HEK293T (cell line): ENCODE data around the gene PTGR2.

ENCODE experiments used
- CTCF ChIA-PET: fragments of 350-600 bp; formaldehyde crosslinking; extraction: SDS; loops from one replicate; lab custom pipeline; 2021; ENCODE audit warnings: antibody characterized with exemption, inconsistent platforms; lab: Yijun Ruan, JAX
- POLR2A ChIA-PET: fragments of 350-600 bp; formaldehyde crosslinking; extraction: SDS; loops from one replicate; lab custom pipeline; 2020; ENCODE audit warnings: antibody characterized with exemption, inconsistent platforms; lab: Yijun Ruan, JAX
- DNase-seq: peaks from one replicate; pipeline ENCODE4 v3.0.0; 2012; ENCODE audit warnings: mixed read lengths; ENCODE audit errors: extremely low spot score
- BHLHE40 ChIP-seq: fragments of 450-650 bp; IDR thresholded peaks from 2 replicates; pipeline ENCODE4 v1.6.1; 2016; ENCODE audit warnings: mild to moderate bottlenecking, moderate library complexity, borderline replicate concordance
- CTBP1 ChIP-seq: fragments of 450-650 bp; IDR thresholded peaks from 2 replicates; pipeline ENCODE4 v1.6.1; 2016; ENCODE audit warnings: borderline replicate concordance
- ELF4 ChIP-seq: fragments of 450-650 bp; IDR thresholded peaks from 2 replicates; pipeline ENCODE4 v1.6.1; 2017; ENCODE audit warnings: antibody characterized with exemption
- FOXA1 ChIP-seq: fragments of 450-650 bp; IDR thresholded peaks from 2 replicates; pipeline ENCODE4 v1.6.1; 2016; ENCODE audit warnings: mild to moderate bottlenecking
- FOXK2 ChIP-seq: fragments of 450-650 bp; IDR thresholded peaks from 2 replicates; pipeline ENCODE4 v1.6.1; 2016; ENCODE audit warnings: mild to moderate bottlenecking
- FOXM1 ChIP-seq: fragments of 450-650 bp; IDR thresholded peaks from 2 replicates; pipeline ENCODE4 v1.6.1; 2017; ENCODE audit warnings: mild to moderate bottlenecking, borderline replicate concordance
- HDGF ChIP-seq: fragments of 450-650 bp; IDR thresholded peaks from 2 replicates; pipeline ENCODE4 v1.6.1; 2017; ENCODE audit warnings: antibody characterized with exemption, borderline replicate concordance
- L3MBTL2 ChIP-seq: fragments of 450-650 bp; conservative IDR thresholded peaks from 2 replicates; pipeline ENCODE4 v1.6.1; 2016; ENCODE audit warnings: mild to moderate bottlenecking
- LEF1 ChIP-seq: fragments of 450-650 bp; IDR thresholded peaks from 2 replicates; pipeline ENCODE4 v1.6.1; 2017; ENCODE audit warnings: mild to moderate bottlenecking, borderline replicate concordance
- NFRKB ChIP-seq: fragments of 450-650 bp; IDR thresholded peaks from 2 replicates; pipeline ENCODE4 v1.6.1; 2016; ENCODE audit warnings: mild to moderate bottlenecking, moderate library complexity
- SP1 ChIP-seq: fragments of 450-650 bp; IDR thresholded peaks from 2 replicates; pipeline ENCODE4 v1.6.1; 2017
- SUZ12 ChIP-seq: fragments of 450-650 bp; IDR thresholded peaks from 2 replicates; pipeline ENCODE4 v1.6.1; 2016; ENCODE audit warnings: mild to moderate bottlenecking
- TARDBP ChIP-seq: fragments of 450-650 bp; IDR thresholded peaks from 2 replicates; pipeline ENCODE4 v1.6.1; 2016
- ZNF384 ChIP-seq: fragments of 450-650 bp; IDR thresholded peaks from 2 replicates; pipeline ENCODE4 v1.6.1; 2016
- TF ChIP-seq, protein P1 (sequence below): fragments of 450-650 bp; IDR thresholded peaks from 2 replicates; pipeline ENCODE4 v1.6.1; 2016

PTGR2 gene

GRCh38 chr14:73810478-73811163, 41.0 kb upstream of the PTGR2 start:
- no peak for DNase-seq
- no peak for TF ChIP-seq L3MBTL2
- CTCF ChIA-PET = interaction anchor here (1.8 kb wide), 1 partner anchor 9 kb away, joined by 3 read pairs; no protein-coding TSS in a partner anchor
- POLR2A ChIA-PET = no interaction called here

DNA sequence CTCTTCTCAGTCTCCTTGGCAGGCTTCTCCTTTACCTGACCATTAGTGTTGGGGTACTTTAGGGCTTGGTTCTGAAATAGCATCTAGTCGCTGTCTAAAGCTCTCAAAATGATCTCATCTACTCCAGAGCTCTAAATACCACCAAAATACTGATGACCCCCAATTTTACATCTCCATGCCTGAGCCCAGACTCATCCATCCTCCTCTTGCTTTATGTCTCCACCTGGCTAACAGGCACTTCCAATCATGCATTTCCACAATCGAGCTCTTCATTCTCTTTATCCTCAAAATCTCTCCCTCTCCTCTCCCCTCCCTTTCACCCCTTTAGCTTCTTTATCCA, 40.5 kb upstream of the PTGR2 start:
- ChIA-PET CTCF (no interaction called here), POLR2A (no interaction called here)
- TF ChIP-seq NFRKB = no peak
- no peak for TF ChIP-seq FOXA1
- no peak for TF ChIP-seq ZNF384
- no peak for TF ChIP-seq SUZ12
- no peak for TF ChIP-seq TARDBP
- DNase-seq = no peak

DNA sequence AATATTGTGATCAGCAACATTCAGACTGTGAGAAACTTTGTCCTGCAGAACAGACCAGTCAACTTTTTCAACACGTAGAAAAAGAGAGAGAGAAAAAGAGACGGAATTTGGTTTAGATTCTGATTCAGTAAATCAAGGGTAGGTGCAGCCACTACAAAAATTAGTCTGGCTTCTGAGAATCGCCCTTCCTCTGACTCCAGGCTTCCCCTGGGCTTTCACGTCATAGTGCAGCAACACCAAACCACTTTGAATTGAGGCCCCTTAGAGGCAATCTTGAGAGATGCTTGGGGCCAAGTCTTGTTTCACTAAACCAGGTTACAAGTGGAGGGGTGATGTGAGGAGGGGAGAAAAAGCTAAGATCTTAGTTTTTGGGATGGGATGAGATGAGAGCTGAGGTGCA, 37.5 kb upstream of the PTGR2 start:
- POLR2A ChIA-PET = no interaction called here
- CTCF ChIA-PET = no interaction called here
- TF ChIP-seq NFRKB = no peak
- no peak for TF ChIP-seq TARDBP
- DNase-seq = no peak

DNA sequence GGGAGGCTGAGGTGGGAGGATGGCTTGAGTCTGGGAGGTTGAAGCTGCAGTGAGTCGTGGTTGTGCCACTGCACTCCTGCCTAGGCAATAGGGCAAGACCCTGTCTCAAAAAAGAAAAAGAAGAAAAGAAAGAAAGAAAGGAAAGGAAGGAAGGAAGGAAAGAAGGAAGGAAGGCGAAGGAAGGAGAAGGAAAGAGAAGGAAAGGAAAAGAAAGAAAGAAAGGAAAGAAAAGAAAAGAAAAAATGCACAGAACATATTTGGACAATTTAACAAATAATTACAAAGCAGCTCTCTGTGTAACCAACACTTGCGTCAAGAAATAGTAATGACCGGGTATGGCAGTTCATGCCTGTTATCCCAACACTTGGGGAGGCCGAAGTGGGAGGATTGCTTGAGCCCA, 35.8 kb upstream of the PTGR2 start:
- no peak for TF ChIP-seq ELF4
- TF ChIP-seq FOXA1 = no peak
- no peak for TF ChIP-seq TARDBP
- TF ChIP-seq ZNF384 = no peak
- no peak for TF ChIP-seq CTBP1
- no peak for TF ChIP-seq NFRKB
- no peak for TF ChIP-seq SP1
- TF ChIP-seq LEF1 = no peak
- no peak for TF ChIP-seq SUZ12
- TF ChIP-seq FOXK2 = no peak
- ChIA-PET CTCF (no interaction called here), POLR2A (no interaction called here)
- no peak for DNase-seq

DNA sequence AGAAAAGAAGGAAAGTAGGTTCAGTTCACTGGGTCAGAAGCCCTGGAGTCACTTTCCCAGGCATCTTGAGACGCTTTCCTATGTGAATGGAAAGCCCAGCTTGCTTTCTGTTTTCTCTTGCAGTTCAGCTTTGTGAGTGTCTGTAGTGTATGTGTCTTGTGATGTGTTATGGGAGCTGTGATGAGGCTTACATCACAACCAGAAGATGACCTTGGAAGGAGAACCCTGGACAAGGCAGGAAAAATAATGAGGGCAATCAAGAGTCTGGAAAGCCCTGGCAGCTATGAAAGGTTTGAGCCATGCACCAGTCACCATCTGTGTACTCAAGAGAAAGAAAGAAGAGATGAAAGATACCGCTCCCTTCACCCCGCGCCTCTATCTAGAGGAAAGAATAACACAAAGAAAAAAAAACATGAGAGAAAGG, 35.2 kb upstream of the PTGR2 start:
- ChIA-PET CTCF (no interaction called here), POLR2A (interaction anchor here (0.6 kb wide), 1 partner anchor 70 kb away, joined by 3 read pairs; the partner anchor contains the start of gene ZNF410)
- TF ChIP-seq NFRKB (no peak), LEF1 (no peak), HDGF (no peak), FOXM1 (no peak), ZNF384 (no peak), TARDBP (no peak), FOXK2 (no peak), ELF4 (no peak), BHLHE40 (no peak), SUZ12 (no peak), L3MBTL2 (no peak), SP1 (no peak), CTBP1 (no peak)
- TF ChIP-seq, protein P1, sequence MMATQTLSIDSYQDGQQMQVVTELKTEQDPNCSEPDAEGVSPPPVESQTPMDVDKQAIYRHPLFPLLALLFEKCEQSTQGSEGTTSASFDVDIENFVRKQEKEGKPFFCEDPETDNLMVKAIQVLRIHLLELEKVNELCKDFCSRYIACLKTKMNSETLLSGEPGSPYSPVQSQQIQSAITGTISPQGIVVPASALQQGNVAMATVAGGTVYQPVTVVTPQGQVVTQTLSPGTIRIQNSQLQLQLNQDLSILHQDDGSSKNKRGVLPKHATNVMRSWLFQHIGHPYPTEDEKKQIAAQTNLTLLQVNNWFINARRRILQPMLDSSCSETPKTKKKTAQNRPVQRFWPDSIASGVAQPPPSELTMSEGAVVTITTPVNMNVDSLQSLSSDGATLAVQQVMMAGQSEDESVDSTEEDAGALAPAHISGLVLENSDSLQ = no peak
- DNase-seq = no peak

DNA sequence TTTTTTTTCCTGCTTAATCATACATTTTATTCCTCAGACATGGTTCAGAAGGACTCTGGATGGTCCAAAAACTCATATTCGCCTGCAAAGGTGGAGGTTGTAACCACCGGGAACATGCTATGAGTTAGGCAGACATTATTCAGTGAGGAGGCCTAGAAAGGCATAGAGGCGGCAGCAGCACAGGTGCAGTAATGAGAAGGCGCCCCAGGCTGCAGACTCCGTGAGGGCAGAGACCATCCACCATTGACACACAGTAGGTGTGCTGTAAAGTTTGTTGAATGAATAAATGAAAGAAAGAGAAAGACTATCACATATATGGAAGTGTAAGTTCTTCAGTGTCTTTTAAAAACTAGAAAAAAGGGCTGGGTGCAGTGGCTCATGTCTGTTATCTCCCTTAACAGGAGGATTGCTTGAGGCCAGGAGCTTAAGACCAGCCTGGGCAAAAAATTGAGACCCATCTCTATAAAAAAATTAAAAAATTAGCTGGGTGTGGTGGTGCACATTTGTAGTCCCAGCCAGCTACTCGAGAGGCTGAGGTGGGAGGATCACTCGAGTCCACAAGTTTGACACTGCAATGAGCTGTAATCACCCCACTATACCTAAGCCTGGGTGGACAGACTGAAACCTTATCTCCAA, 34.5 kb upstream of the PTGR2 start:
- no peak for DNase-seq
- TF ChIP-seq SUZ12 = no peak
- ChIA-PET POLR2A (interaction anchor here (0.6 to 1.5 kb wide), 3 partner anchors 34 to 74 kb away, joined by 3 to 5 read pairs (median 3); partner anchors contain the start of genes PTGR2 and ZNF410), CTCF (interaction anchor here (0.7 kb wide), 1 partner anchor 88 kb away, joined by 3 read pairs; no protein-coding TSS in a partner anchor)

DNA sequence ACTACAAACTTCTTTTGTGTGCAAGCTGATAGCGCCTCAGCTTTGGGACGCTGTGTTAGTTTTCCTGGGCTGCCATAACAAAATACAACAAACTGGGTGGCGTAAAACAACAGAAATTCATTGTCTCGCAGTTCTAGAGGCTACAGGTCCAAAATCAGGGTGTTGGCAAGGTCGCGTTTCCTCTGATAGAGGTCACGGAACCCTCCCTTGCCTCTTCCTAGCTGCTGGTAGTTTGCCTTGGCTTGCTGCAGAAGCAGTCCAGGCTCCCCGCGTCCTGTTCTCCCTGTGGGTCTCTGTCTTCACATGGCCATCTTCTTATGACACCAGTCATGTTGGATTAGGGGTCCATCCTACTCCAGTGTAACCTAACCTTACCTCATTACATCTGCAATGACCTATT, 32.8 kb upstream of the PTGR2 start:
- ChIA-PET CTCF (no interaction called here), POLR2A (no interaction called here)
- DNase-seq = no peak
- TF ChIP-seq SUZ12 = no peak
- no peak for TF ChIP-seq BHLHE40

GRCh38 chr14:73820631-73821030, 31.0 kb upstream of the PTGR2 start:
- no peak for DNase-seq
- CTCF ChIA-PET = interaction anchor here (0.6 to 1.0 kb wide), 3 partner anchors 11 to 78 kb away, joined by 3 to 4 read pairs (median 3); no protein-coding TSS in a partner anchor
- no peak for TF ChIP-seq SUZ12
- TF ChIP-seq NFRKB = no peak
- TF ChIP-seq, protein P1 = no peak
- no peak for TF ChIP-seq ZNF384
- TF ChIP-seq CTBP1 = no peak
- POLR2A ChIA-PET = interaction anchor here (0.9 kb wide), 1 partner anchor 63 kb away, joined by 3 read pairs; no protein-coding TSS in a partner anchor
